GM19099 (cell line): ENCODE measurements around the gene LINGO4.

Experiments
- POLR2A ChIP-seq: IDR thresholded peaks from 3 replicates; pipeline ENCODE4 v1.6.1; 2011; ENCODE audit warnings: low read depth; ENCODE audit not compliant: insufficient read length; ENCODE audit errors: extremely low read depth

The LINGO4 gene

GRCh38 chr1:151790071-151790939, 14.9 kb downstream of the LINGO4 start, which contains the start of gene TDRKH:
Gene TDRKH, minus strand, starts transcription at chr1:151790500. Its CDS starts 7,478 bp downstream, at chr1:151783022.
- TF ChIP-seq POLR2A: peak; percentile 64

- no peak for TF ChIP-seq POLR2A
These were observed 17.5 kb downstream of the LINGO4 start for GRCh38 chr1:151787689-151788088.

DNA sequence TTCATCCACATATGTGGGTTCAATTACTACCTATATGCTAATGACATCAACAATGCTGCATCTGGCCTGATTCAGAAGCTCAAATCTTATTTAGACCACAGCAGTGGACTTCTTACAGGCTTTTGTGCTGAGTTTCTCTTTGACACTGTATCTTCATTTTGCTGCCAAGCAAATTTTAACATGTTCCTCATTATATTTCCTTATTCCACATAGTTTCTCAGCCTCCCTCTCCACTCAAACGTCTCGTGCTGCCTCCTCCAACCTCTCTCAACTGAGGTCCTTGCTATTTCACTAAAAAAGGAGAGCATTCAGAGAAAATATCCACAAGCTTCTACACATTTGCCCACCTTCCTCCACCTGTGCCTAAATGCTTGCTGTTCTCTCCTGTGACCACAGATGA, 21.4 kb downstream of the LINGO4 start:
- TF ChIP-seq POLR2A: no peak

DNA sequence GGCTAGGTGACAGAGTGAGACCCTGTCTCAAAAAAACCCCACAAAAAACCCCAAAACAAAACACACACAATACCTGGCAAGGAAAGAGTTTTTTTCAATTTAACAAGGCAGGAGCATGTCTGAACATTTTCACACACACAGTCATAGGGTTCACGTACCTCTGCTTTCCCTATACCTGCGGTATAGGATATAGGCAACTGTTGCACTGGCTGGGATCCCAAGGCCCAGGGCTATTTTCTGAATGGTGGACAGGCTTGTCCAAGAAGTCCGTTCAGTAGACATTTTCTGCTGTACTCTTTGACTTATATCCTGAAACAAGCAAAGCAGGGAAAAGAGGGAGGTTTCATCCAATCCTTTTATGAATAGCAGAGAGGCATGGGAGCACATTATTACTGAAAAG, 22.5 kb downstream of the LINGO4 start:
- TF ChIP-seq POLR2A: no peak

- TF ChIP-seq POLR2A: no peak
These were observed 25.4 kb downstream of the LINGO4 start for GRCh38 chr1:151779852-151780251.

- no peak for TF ChIP-seq POLR2A
These were observed 27.9 kb downstream of the LINGO4 start for GRCh38 chr1:151777317-151777716.

GRCh38 chr1:151776665-151777062, 28.6 kb downstream of the LINGO4 start:
- TF ChIP-seq POLR2A: no peak

GRCh38 chr1:151775894-151776664, 29.1 kb downstream of the LINGO4 start:
- no peak for TF ChIP-seq POLR2A

GRCh38 chr1:151774256-151774922, 30.8 kb downstream of the LINGO4 start:
- TF ChIP-seq POLR2A: no peak

DNA sequence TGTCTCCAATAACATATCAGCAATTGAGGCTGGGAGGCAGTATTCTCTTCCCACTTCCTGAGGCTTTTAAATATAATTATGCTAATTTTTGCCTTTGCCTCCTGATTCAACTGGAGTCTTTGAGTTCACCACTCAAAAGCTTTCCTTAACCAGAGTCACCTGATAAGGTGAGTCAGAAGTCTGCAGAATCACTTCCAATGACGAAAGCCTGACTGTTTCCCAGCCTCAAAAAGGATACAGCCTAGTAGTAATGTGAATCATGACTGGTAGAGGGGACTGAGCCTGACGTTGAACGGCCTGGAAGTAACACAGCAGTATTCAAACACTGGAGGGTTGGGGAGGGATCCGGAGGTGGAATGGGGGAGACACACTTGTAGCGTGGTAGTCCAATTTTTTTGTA, 31.5 kb downstream of the LINGO4 start:
- TF ChIP-seq POLR2A: no peak

DNA sequence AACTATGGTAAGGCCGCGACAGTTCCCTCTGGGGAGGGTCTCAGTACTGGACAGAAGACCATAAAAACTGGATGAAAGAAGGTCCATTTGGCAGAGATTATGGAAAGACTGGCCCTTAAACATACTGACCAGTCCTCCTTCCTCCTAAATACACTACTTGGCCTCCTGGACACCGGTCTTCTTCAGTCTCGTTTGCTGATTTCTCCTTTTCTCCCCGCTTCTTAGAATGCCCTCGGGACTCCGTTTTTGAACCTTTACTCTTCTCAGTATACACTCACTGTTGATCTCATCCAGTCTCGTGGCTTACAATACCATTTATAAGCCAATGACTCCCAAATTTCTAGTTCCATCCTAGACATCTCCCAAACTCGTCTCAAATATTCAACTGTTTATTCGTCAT, 41.2 kb downstream of the LINGO4 start:
- TF ChIP-seq POLR2A: no peak

- TF ChIP-seq POLR2A: peak; percentile 84
These were observed 42.0 kb downstream of the LINGO4 start, which contains the start of gene MRPL9 for GRCh38 chr1:151762941-151763921. Gene MRPL9, minus strand, starts transcription at chr1:151763496. Its CDS starts 17 bp downstream, at chr1:151763479.

DNA sequence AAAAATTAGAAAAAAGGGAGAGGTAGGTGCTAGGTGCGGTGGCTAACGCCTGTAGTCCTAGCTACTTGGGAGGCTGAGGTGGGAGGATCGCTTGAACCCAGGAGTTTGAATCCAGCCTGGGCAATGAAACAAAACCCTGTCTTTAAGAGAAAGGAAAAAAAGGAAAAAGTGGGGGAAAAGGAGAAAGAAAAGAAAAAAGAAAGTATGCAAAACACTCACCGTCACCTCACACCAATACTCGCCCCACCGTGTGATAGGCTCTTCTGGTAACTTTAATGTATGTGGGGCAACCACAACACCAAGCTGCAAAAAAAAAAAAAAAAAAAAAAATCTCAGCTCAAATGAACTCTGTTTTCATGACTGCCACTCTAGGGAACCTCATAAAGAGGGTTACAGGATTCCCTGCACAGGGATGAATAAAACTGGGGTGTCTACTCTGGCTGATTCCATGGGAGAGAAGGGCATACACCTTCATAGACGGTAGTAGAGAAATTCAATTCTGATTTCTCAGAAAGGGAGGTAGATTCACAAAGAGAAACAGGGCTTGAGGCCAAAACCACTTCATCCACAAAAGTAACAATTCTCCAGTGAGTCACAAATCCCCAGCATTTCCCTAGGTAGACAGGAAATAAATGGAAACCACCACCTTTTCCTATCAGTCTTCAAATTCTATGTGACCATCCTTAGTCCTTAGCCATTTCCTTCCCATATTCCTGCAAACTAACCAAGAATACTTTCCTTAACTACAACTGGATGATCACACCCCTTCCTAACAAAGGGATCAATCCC, 44.4 kb downstream of the LINGO4 start:
- no peak for TF ChIP-seq POLR2A
